Measurements from ENCODE around the gene BPIFB1.

BPIFB1 gene, protein sequence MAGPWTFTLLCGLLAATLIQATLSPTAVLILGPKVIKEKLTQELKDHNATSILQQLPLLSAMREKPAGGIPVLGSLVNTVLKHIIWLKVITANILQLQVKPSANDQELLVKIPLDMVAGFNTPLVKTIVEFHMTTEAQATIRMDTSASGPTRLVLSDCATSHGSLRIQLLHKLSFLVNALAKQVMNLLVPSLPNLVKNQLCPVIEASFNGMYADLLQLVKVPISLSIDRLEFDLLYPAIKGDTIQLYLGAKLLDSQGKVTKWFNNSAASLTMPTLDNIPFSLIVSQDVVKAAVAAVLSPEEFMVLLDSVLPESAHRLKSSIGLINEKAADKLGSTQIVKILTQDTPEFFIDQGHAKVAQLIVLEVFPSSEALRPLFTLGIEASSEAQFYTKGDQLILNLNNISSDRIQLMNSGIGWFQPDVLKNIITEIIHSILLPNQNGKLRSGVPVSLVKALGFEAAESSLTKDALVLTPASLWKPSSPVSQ

DNA sequence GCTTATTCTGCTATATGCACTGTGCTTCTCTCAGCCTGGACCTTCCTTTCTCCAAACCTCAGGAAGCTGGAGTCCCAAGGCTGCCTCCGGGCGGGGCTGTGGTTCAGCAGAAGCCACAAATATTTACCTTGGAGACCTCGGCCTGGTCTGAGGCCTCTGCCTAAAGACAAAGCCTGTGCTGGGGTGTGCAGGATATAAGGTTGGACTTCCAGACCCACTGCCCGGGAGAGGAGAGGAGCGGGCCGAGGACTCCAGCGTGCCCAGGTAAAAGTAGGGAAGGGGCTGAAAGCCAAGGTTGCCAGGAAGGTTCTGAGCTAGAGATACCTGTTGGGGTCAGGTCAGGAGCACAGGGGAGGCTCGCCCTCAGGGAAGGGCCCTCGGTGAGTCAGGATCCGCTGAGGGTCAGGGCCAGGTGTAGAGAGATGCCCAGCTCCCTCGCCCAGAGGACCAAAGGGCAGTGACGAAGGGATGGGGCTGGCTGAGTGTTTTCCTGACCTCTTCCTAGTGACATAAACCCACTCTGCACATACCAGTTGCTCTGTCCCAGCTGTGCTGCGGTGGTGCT lies at the start of gene BPIFB1:
TSS of gene BPIFB1 (plus strand) at position 224 of the 565 bp plus-strand sequence. CDS start 2,860 bp downstream, outside the sequence.
- no peak for DNase-seq

DNA sequence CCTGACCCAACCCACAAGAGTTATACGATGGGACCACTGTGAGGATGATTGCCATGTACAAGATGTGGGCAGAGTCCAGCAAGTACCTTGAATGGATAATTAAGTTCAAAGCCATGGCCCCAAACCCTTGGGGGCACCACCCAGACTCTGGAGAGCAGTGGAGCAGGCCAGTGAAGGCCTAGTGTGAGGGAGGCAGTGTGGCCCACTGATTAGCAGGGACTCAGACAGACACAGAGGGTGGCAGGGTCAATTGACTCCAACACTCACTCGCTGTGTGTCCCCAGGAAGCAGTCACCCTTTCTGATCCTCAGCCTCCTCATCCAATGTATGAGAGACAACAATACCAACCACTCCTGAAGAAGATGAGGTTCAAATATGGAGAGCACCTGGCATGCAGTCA lies 49.0 kb upstream of the BPIFB1 start:
- DNase-seq: no peak

- no peak for DNase-seq
Observed at GRCh38 chr20:33235696-33236095, 47.3 kb upstream of the BPIFB1 start, which contains the start of gene BPIFA1. Gene BPIFA1, plus strand, starts transcription at chr20:33235996. Its CDS starts 1,716 bp downstream, at chr20:33237712.

DNA sequence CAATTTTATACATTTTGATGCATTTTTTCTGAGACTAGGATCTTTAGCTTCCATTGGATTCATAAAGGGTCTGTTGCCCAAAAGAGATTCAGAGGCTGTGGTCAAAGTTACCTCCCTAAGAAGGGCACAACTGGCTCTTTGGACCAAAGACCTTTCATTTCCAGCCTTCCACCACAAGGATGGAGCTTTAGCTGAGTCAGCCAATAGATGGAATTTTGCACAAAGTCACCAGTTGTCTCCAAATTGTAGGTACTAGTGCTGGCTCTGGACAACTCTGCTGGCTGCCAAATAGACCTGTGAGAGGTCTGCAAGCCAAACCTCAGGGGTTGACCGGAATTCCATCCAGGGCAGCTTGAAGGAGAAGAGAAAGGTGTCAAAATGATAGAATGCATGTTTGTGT lies 46.7 kb upstream of the BPIFB1 start:
- no peak for DNase-seq

DNA sequence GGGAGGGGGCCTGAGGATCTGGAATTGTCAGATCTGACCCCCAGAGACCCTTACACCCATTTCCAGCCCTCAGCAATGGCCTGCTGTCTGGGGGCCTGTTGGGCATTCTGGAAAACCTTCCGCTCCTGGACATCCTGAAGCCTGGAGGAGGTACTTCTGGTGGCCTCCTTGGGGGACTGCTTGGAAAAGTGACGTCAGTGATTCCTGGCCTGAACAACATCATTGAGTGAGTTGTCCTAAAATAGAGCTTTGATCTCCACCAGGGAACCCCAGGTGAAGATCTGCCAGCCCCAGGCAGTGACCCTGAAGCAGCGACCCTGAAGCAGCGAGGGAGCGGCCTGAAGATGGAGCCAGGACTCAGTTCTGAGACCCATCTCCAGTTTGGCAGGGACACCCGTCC lies 45.0 kb upstream of the BPIFB1 start:
- no peak for DNase-seq

- DNase-seq: no peak
Observed at GRCh38 chr20:33239418-33239817, 43.6 kb upstream of the BPIFB1 start.

- no peak for DNase-seq
Observed at GRCh38 chr20:33239979-33240736, 42.9 kb upstream of the BPIFB1 start.

DNA sequence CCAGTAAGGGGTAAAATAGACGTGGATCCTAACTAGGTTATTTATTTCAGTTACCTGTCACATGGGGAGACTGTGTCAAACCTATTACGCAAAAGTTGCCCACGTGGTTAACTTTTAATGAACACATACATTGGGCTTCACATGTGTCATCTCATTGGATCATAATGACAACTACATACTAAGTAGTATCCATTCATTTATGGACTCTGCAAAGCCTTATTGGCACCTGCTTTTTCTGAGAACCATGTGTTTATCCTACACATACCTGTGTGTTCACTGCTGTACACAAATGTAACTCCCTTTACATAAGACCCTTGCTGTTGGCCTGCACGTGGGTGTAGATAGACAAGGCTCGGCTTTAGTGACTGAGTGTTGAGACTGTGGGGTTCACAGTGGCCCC lies 42.1 kb upstream of the BPIFB1 start:
- DNase-seq: no peak

- DNase-seq: no peak
Observed at GRCh38 chr20:33242319-33243100, 40.5 kb upstream of the BPIFB1 start.

DNA sequence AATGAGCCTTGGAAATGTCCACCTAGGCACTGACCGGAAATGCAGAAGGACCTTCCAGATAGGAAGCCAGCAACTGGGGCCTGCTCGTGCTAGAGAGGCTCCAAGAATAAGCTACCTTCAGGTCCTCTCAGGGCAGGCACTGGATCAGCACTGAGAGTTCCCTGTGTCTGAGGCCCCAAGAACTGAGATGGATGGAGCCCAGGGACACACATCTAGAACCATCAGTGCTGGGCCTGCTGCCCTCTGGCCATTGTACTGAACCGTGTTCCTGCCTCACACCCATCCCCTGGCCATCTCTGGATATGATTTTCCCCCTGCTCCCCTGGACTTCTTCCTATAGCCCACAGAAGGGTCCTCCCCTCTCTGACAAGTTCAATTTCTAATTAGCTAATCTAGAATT lies 36.9 kb upstream of the BPIFB1 start:
- no peak for DNase-seq

DNA sequence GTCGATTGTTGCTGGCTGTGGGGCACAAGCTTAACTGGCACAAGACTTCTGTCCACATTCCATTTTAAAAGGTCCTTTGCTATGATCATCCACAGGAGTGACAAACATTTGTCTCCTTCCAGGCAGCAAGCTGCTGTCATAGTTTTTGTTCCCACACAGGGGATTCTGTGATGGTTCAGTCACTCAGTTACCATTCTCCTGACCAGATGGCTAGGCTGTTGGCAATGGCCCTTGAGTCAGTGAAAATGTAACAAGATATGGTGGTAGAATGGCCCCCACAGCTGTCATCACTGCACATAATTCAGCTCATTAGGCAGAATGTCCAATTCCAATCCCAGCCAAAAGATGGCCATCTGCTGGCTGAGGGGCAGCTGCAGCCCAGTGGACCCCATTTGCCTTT lies 33.6 kb upstream of the BPIFB1 start:
- no peak for DNase-seq

- DNase-seq: no peak
Observed at GRCh38 chr20:33250666-33251065, 32.3 kb upstream of the BPIFB1 start.

DNA sequence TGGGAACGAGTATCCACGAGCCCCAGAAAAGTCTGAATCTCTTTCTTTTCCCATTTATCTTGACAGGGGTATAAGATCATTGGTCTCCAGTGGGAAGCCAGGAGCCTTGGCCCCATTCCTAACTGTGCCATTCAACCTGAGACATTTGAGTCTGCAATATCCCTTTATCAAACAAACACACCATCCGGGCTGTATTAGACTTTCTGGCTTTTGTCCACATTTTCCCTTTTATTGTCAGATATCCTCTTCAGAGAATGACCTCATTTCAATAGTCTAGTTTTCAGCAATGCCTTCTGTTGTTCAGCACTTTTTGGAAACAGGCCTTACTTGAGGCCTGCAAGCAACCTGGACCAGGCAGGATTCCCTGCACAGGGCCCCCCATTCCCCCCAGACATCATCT lies 31.5 kb upstream of the BPIFB1 start:
- DNase-seq: no peak

DNA sequence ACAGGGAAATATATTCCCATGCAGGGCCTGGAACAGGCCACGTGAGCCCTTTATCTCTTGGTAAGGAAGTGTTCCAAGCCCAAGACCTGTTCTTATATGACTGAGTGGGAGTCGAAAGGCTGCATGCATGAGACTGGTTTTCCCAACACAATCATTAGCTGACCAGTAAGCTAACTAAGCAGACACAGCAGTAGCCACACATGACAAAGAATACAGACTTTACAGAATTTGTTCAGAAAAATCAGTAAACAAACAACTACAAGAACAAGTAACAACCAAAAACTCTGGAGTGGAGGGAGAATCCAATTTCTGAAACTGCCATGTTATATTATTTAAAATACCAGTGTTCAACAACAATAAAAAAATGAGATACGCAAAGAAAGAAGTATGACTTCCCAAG lies 30.6 kb upstream of the BPIFB1 start:
- no peak for DNase-seq

GRCh38 chr20:33255005-33255404 lies 28.0 kb upstream of the BPIFB1 start:
- DNase-seq: no peak

- no peak for DNase-seq
Observed at GRCh38 chr20:33257237-33257636, 25.8 kb upstream of the BPIFB1 start.

DNA sequence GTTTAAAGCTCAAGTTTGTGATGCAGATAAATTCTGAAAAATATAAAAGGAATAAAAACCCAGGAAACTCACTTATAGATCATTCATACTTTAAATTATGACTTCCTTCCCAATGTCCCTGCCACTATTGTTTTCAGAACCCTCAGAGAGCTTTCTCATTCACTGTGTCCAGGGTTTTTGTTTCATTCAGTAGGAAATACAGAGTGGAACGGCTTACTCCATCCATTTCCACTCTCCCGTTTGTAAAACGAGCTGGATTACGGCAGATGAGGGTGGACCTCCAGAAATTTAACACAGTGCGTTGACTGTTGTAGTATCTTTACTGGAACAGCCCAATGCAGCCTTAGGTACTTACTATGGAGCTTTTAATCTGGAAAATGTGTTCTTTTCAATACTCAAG lies 23.6 kb upstream of the BPIFB1 start:
- DNase-seq: no peak

- no peak for DNase-seq
Observed at GRCh38 chr20:33261465-33261864, 21.5 kb upstream of the BPIFB1 start.

DNA sequence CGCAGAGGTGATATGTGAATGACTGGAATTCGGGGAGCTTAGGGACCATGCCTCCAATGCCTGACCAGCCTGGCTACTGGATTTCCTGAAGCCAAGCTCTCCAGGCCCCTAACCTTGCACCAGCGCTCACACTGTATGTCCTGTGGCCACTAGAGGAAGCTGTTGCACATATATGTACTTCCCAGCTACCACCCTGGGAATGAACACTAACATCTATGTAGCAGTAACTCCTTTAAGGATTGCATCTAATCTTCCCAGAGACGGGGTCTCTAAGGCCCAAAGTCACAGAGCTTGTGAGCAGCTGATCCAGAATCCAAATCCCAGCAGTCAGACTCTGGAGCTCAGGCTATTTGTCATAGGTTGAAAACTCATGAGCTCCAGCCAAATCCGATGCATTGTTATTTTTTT lies 20.4 kb upstream of the BPIFB1 start:
- no peak for DNase-seq

GRCh38 chr20:33263784-33264183 lies 19.2 kb upstream of the BPIFB1 start:
- DNase-seq: no peak

GRCh38 chr20:33267701-33268100 lies 15.3 kb upstream of the BPIFB1 start:
- DNase-seq: no peak

GRCh38 chr20:33272155-33272873 lies 10.7 kb upstream of the BPIFB1 start:
- DNase-seq: peak; percentile 19
